PFSK-1 (cell line): Measurements from ENCODE around the gene GAGE10.

Experiments used
- FOXP2 ChIP-seq: optimal IDR thresholded peaks from 2 replicates; pipeline ENCODE3; 2011; ENCODE audit warnings: borderline replicate concordance, control low read depth, inconsistent platforms; ENCODE audit not compliant: insufficient read depth; ENCODE audit errors: extremely low read length, extremely low read depth
- POLR2AphosphoS5 ChIP-seq: IDR thresholded peaks from 2 replicates; pipeline ENCODE4 v1.6.1; 2012; ENCODE audit warnings: low read depth, mild to moderate bottlenecking, control low read depth, low read length, moderate library complexity
- SIN3A ChIP-seq: IDR thresholded peaks from 2 replicates; pipeline ENCODE4 v1.6.1; 2012; ENCODE audit warnings: mild to moderate bottlenecking, low read length, moderate library complexity, borderline replicate concordance; ENCODE audit not compliant: insufficient read depth
- TAF1 ChIP-seq: IDR thresholded peaks from 2 replicates; pipeline ENCODE4 v1.6.1; 2012; ENCODE audit warnings: low read length, control low read depth, borderline replicate concordance; ENCODE audit not compliant: insufficient read depth
- TF ChIP-seq, protein P1 (sequence below), 2 experiments: IDR thresholded peaks; 2 replicates each; pipeline versions ENCODE4 v1.6.1 to v1.8.0; 2011 to 2012; ENCODE audit warnings: low read depth in 2 of 2, low read length in 2 of 2, control low read depth in 1 of 2, inconsistent platforms in 1 of 2, mild to moderate bottlenecking in 1 of 2, moderate library complexity in 1 of 2; ENCODE audit not compliant: insufficient read depth in 1 of 2

GAGE10 gene

GRCh38 chrX:49263631-49264030 lies 39.8 kb upstream of the GAGE10 start:
- TF ChIP-seq SIN3A (no peak), FOXP2 (no peak), POLR2AphosphoS5 (no peak), TAF1 (no peak)
- TF ChIP-seq, protein P1, sequence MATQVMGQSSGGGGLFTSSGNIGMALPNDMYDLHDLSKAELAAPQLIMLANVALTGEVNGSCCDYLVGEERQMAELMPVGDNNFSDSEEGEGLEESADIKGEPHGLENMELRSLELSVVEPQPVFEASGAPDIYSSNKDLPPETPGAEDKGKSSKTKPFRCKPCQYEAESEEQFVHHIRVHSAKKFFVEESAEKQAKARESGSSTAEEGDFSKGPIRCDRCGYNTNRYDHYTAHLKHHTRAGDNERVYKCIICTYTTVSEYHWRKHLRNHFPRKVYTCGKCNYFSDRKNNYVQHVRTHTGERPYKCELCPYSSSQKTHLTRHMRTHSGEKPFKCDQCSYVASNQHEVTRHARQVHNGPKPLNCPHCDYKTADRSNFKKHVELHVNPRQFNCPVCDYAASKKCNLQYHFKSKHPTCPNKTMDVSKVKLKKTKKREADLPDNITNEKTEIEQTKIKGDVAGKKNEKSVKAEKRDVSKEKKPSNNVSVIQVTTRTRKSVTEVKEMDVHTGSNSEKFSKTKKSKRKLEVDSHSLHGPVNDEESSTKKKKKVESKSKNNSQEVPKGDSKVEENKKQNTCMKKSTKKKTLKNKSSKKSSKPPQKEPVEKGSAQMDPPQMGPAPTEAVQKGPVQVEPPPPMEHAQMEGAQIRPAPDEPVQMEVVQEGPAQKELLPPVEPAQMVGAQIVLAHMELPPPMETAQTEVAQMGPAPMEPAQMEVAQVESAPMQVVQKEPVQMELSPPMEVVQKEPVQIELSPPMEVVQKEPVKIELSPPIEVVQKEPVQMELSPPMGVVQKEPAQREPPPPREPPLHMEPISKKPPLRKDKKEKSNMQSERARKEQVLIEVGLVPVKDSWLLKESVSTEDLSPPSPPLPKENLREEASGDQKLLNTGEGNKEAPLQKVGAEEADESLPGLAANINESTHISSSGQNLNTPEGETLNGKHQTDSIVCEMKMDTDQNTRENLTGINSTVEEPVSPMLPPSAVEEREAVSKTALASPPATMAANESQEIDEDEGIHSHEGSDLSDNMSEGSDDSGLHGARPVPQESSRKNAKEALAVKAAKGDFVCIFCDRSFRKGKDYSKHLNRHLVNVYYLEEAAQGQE (IDR thresholded peaks at IDR 0.05; ENCODE audit: insufficient read depth in 1 of 2, low read depth in 2 of 2, low read length in 2 of 2) = no peak

GRCh38 chrX:49264460-49264859 lies 39.0 kb upstream of the GAGE10 start, which contains the start of gene FOXP3:
TSS of gene FOXP3 (minus strand) at chrX:49264710. CDS start at chrX:49258505, 6,205 bp downstream.
- TF ChIP-seq TAF1 (no peak), FOXP2 (no peak), POLR2AphosphoS5 (no peak), SIN3A (no peak)
- TF ChIP-seq, protein P1 (IDR thresholded peaks at IDR 0.05; ENCODE audit: insufficient read depth in 1 of 2, low read depth in 2 of 2, low read length in 2 of 2) = no peak

GRCh38 chrX:49266523-49267445 lies 36.7 kb upstream of the GAGE10 start:
- TF ChIP-seq FOXP2 (no peak), SIN3A (no peak)
- TF ChIP-seq, protein P1 (IDR thresholded peaks at IDR 0.05; ENCODE audit: insufficient read depth in 1 of 2, low read depth in 2 of 2, low read length in 2 of 2) = no peak

- TF ChIP-seq TAF1 = peak; percentile 41; the same call in 1 of the 2 replicates
- TF ChIP-seq, protein P1 (IDR thresholded peaks at IDR 0.05; ENCODE audit: insufficient read depth in 1 of 2, low read depth in 2 of 2, low read length in 2 of 2) = no peak
These were observed 34.8 kb upstream of the GAGE10 start for GRCh38 chrX:49268702-49269009.
